SK-N-SH treated with all-trans-retinoic acid at 6 μM for 48 hours (cell line): ENCODE results near the gene LRP5.

Experiments used
- CREB5 ChIP-seq: fragments of 250-450 bp; sonication (Bioruptor Pico); IDR thresholded peaks from 2 replicates; pipeline ENCODE4 v1.5.1; 2020; ENCODE audit warnings: low read depth, mild to moderate bottlenecking, moderate library complexity
- OSR1 ChIP-seq: fragments of 250-450 bp; sonication (Bioruptor Pico); IDR thresholded peaks from 2 replicates; pipeline ENCODE4 v1.8.0; 2022; ENCODE audit warnings: moderate library complexity, mild to moderate bottlenecking, inconsistent platforms
- RARB ChIP-seq: fragments of 250-450 bp; sonication (Bioruptor Pico); IDR thresholded peaks from 2 replicates; pipeline ENCODE4 v1.8.0; 2021; ENCODE audit warnings: mild to moderate bottlenecking, moderate library complexity

GRCh38 chr11:68328374-68329091, 16.1 kb downstream of the LRP5 start:
- TF ChIP-seq RARB (CRISPR knock-in tag) (no peak), OSR1 (CRISPR knock-in tag) (no peak), CREB5 (no peak)
